Transverse colon (tissue), 4 donors: ENCODE data around the gene PHF3. TPM values are rescaled to one million over a fixed set of nuclear protein-coding genes. Genes with fewer than 3 reads are reported as not detected.

Experiments
- DNase-seq: peaks from one replicate; pipeline ENCODE4 v3.0.0-alpha.2; 2019
- H3K27ac ChIP-seq, 4 donors: fragments of 200-600 bp; sonication (generic); 2 replicates each; pipeline ENCODE4 v1.5.1; 2016 to 2018; ENCODE audit warnings: inconsistent platforms in 4 of 4
- H3K27me3 ChIP-seq: fragments of 200-600 bp; sonication (generic); 2 replicates; pipeline ENCODE4 v1.5.1; 2017; ENCODE audit warnings: inconsistent platforms
- H3K36me3 ChIP-seq, 4 donors: fragments of 200-600 bp; sonication (generic); 2 replicates each; pipeline ENCODE4 v1.5.1; 2017 to 2019; ENCODE audit warnings: inconsistent platforms in 4 of 4
- H3K4me1 ChIP-seq, 4 donors: fragments of 200-600 bp; sonication (generic); 2 replicates each; pipeline ENCODE4 v1.5.1; 2017 to 2020; ENCODE audit warnings: inconsistent platforms in 4 of 4
- H3K4me3 ChIP-seq, 4 donors: fragments of 200-600 bp; sonication (generic); 1 replicate in 1 of 4; 2 replicates in 3 of 4; pipeline versions ENCODE4 v1.5.1 to v1.6.1; 2017 to 2019; ENCODE audit warnings: inconsistent platforms in 4 of 4
- H3K9me3 ChIP-seq, 2 donors: fragments of 200-600 bp; sonication (generic); 2 replicates each; pipeline ENCODE4 v1.5.1; 2017 to 2019; ENCODE audit warnings: inconsistent platforms in 2 of 2
- CTCF ChIP-seq, 5 experiments: fragments of 200-600 bp in 3 of 5; fragments of 450-650 bp in 2 of 5; sonication (generic) in 3 of 5; IDR thresholded peaks; 1 replicate in 2 of 5; 2 replicates in 3 of 5; pipeline ENCODE4 v1.5.1; 2016 to 2017; ENCODE audit warnings: antibody characterized with exemption in 5 of 5, inconsistent platforms in 3 of 5, mild to moderate bottlenecking in 2 of 5, moderate library complexity in 1 of 5
- EP300 ChIP-seq: sonication (generic); formaldehyde crosslinking; IDR thresholded peaks from one replicate; pipeline ENCODE4 v1.6.1; 2017; ENCODE audit warnings: antibody characterized with exemption, low read depth
- POLR2A ChIP-seq: fragments of 450-650 bp; IDR thresholded peaks from one replicate; pipeline ENCODE4 v1.6.1; 2016; ENCODE audit warnings: antibody characterized with exemption, mild to moderate bottlenecking, moderate library complexity
- POLR2AphosphoS5 ChIP-seq, 3 donors: sonication (generic); formaldehyde crosslinking; IDR thresholded peaks; one replicate each; pipeline ENCODE4 v1.6.1; 2016; ENCODE audit warnings: antibody characterized with exemption in 3 of 3
- WGBS, 2 donors: methylation state at CpG; one replicate each; pipeline ENCODE4 v1.1.5; 2018; ENCODE audit warnings: low coverage in 1 of 2; 5-methylcytosine and 5-hydroxymethylcytosine counted together
- in situ Hi-C, 4 donors: fragments of 200-750 bp; cut with MboI; loops; one replicate each; pipeline versions ENCODE4 v1.15.0 to v1.15.1; 2017; ENCODE audit warnings: low sequenced_read_pairs in 3 of 4, low pct_ligation_motif_present in 1 of 4, low pct_unique_long_range_greater_than_20kb in 1 of 4
- intact Hi-C: fragments of 100-400 bp; cut with DNase I; formaldehyde crosslinking; loops from one replicate; pipeline ENCODE4 v1.15.1; 2023; ENCODE audit warnings: low total_unique reads
- total RNA-seq, 4 donors: library from RNA; depleted of rRNA; stranded (reverse); fragments of >200 nt; gene quantifications; one replicate each; pipeline ENCODE4 v1.1.0, GENCODE V29; 2016

The PHF3 gene
- 10 to 100 TPM; 49.4 to 94.8 (median 68.9) TPM for total RNA-seq

GRCh38 chr6:63635588-63636517 lies at the start of gene PHF3:
Gene PHF3 (plus strand): TSS chr6:63635802. CDS start chr6:63646552, 10,750 bp downstream.
- intact Hi-C loops (no loop called here), in situ Hi-C loops (no loop called here)
- no peaks in the 10 kb centered on the region for H3K27me3 ChIP-seq
- peak; percentile 93 for DNase-seq
- H3K4me3 ChIP-seq, result peak within 1 kb of the TSS; percentile 49 to 97 (median 88)
- no peaks in the 10 kb centered on the region for H3K36me3 ChIP-seq
- peaks cover 31 to 48% (median 38%) of the 10 kb centered on the region in 4 donors for H3K4me1 ChIP-seq
- 1% methylated on average over 62 of the region's 126 CpGs; no CpG with 5 or more reads in 1 of the 2 donors for WGBS, 2 donors
- peak within 1 kb of the TSS; percentile 93 to 100 (median 98) for H3K27ac ChIP-seq
- TF ChIP-seq POLR2A, result peak; percentile 62
- no peak for TF ChIP-seq EP300
- TF ChIP-seq POLR2AphosphoS5 (IDR thresholded peaks at IDR 0.05), result peak; percentile 31 to 75 (median 74)
- TF ChIP-seq CTCF (IDR thresholded peaks at IDR 0.05), result peak in 1 of 5 experiments; percentile 22
- no peaks in the 10 kb centered on the region for H3K9me3 ChIP-seq

GRCh38 chr6:63589952-63590411 lies 45.6 kb upstream of the PHF3 start:
- H3K27me3 ChIP-seq, result no peaks in the 10 kb centered on the region
- TF ChIP-seq POLR2A (no peak), CTCF (IDR thresholded peaks at IDR 0.05) (no peak), POLR2AphosphoS5 (IDR thresholded peaks at IDR 0.05) (no peak), EP300 (no peak)
- H3K27ac ChIP-seq, result no peak overlapping the region
- H3K9me3 ChIP-seq, result no peaks in the 10 kb centered on the region
- DNase-seq, result no peak
- H3K4me3 ChIP-seq, result no peak overlapping the region
- no peaks in the 10 kb centered on the region for H3K36me3 ChIP-seq
- intact Hi-C loops, result no loop called here
- 79 to 83% methylated on average over 2 of the region's 2 CpGs for WGBS, 2 donors
- no peaks in the 10 kb centered on the region for H3K4me1 ChIP-seq
- in situ Hi-C loops, result loop anchor here in 3 of 4 donors (10.0 to 25.0 kb wide), 3 partner anchors 175 to 235 kb away; no protein-coding TSS in a partner anchor

GRCh38 chr6:63592886-63593285 lies 42.7 kb upstream of the PHF3 start:
- H3K27me3 ChIP-seq, result no peaks in the 10 kb centered on the region
- H3K4me3 ChIP-seq, result no peak overlapping the region
- H3K36me3 ChIP-seq, result no peaks in the 10 kb centered on the region
- no peak for TF ChIP-seq CTCF (IDR thresholded peaks at IDR 0.05)
- no peak for TF ChIP-seq POLR2A
- TF ChIP-seq EP300, result no peak
- TF ChIP-seq POLR2AphosphoS5 (IDR thresholded peaks at IDR 0.05), result no peak
- in situ Hi-C loops (loop anchor here in 3 of 4 donors (10.0 to 25.0 kb wide), 3 partner anchors 172 to 238 kb away; no protein-coding TSS in a partner anchor), intact Hi-C loops (no loop called here)
- H3K4me1 ChIP-seq, result peaks cover 0 to 2% (median 1%) of the 10 kb centered on the region in 4 donors
- DNase-seq, result no peak
- H3K9me3 ChIP-seq, result no peaks in the 10 kb centered on the region
- 94 to 95% methylated on average over 5 to 6 of the region's 7 CpGs for WGBS, 2 donors
- no peak overlapping the region for H3K27ac ChIP-seq
